HG03432 (cell line): Measurements from ENCODE around the gene SKI.

ENCODE experiments used
- ATAC-seq: cut with Tn5 transposase; IDR thresholded peaks from one replicate; pipeline ENCODE4 v1.9.1; 2021; ENCODE audit warnings: mild to moderate bottlenecking, moderate library complexity; ENCODE audit not compliant: unreplicated experiment

Gene SKI

DNA sequence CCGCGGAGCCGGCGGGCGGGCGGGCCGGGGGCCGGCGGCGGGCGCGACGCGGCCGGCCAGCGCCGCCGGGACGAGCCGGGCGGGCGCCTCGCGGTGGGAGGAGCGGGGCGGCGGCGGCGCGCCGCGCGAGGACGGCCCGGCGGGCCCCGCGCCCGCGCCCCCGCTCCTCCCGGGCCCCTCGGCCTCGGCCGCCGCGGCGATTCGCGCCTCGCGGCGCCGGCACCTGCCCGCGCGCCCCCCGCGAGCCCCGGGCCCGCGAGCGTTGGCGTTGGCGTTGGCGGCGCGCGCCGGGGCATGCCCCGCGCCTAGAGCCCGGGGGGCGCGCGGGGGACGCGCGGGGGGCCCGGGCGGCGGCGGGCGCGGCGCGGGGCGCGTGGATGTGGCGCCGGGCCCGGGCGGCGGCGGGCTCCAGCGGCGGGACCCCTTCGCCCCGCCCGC lies at the start of gene SKI:
SKI (plus strand) TSS at position 163 of the 438 bp plus-strand sequence. CDS start 448 bp downstream, outside the sequence.
- ATAC-seq, result no peak

DNA sequence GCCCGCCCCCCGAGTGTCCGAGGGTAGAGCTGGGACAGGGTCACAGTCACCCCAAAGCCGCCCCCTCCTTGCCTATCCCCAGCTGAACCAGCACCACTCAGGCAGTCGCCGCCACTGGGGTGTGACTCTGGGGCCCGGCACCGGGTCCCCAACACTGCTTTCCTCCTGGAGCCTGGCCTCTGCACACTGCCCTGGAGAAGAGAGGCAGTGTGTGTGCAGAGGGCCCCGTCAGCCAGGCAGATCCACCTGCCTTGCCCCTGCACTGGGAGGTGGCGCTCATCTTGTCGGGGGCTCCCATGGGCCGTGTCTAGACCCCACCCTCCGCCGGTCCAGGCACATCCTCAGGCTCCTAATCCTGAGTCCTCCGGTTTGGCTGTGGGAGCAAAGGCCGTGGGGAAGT lies 49.2 kb upstream of the SKI start:
- no peak for ATAC-seq

- ATAC-seq, result no peak
Observed at GRCh38 chr1:2179283-2180013, 48.7 kb upstream of the SKI start.

DNA sequence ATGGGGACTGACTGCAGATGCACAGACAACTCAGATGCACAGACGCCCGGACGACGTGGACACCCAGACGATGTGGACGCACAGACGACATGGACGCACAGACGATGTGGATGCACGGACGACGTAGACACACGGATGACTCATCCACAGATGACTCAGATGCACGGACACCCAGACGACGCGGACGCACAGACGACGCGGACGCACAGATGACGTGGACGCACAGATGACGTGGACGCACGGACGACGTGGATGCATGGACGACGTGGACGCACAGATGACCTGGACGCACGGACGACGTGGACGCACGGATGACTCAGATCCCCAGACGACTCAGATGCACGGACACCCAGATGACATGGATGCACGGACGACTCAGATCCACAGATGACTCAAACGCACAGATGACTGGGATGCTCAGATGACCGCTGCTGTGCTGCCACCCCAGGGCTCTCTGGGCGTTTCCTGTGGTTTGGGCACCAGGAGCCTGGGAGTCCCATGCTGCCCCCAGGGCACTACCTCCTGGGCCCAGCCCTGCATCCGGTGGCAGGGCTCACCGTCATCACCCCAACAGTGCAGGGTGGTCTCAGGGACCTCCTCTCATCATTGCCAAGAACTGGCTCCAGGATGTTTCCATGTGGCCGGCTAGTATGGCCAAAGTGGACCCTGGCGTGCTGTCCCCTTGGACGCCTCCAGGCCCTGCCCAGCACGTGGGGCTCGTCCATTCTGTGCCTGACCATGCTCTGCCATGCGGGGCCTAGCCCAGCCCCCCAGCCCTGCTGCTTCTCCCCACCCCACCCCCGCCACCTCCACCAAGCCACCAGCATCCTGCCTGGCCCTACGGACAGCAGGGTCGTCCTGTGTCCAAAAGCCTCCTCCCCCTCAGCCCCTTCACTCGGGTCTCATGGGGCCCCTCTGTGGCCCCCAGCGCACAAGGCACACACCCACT lies 47.5 kb upstream of the SKI start:
- ATAC-seq, result no peak

- no peak for ATAC-seq
Observed at GRCh38 chr1:2181271-2181670, 46.8 kb upstream of the SKI start.

- ATAC-seq, result no peak
Observed at GRCh38 chr1:2181752-2182151, 46.4 kb upstream of the SKI start.

GRCh38 chr1:2182376-2182775 lies 45.7 kb upstream of the SKI start:
- no peak for ATAC-seq

GRCh38 chr1:2183937-2184334 lies 44.2 kb upstream of the SKI start:
- ATAC-seq, result no peak

DNA sequence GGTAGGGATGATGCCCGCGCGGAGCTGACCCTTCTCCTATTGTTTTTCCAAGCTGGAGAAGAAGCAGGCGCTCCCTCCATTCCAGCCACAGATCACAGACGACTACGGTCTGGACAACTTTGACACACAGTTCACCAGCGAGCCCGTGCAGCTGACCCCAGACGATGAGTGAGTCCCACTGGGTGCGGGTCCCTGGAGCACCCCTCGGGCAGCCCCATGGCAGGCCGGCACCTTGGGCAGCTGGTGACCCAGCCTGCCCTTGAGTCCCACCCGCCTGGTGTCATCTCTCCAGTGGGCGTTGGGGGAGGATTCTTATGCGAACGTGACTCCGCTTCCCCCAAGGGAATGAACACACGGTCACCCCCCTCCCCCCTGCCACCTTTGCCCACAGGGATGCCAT lies 43.6 kb upstream of the SKI start:
- no peak for ATAC-seq

- no peak for ATAC-seq
Observed at GRCh38 chr1:2184934-2185333, 43.2 kb upstream of the SKI start.

GRCh38 chr1:2185880-2186855 lies 42.0 kb upstream of the SKI start:
- no peak for ATAC-seq

- no peak for ATAC-seq
Observed at GRCh38 chr1:2186901-2187300, 41.2 kb upstream of the SKI start.

DNA sequence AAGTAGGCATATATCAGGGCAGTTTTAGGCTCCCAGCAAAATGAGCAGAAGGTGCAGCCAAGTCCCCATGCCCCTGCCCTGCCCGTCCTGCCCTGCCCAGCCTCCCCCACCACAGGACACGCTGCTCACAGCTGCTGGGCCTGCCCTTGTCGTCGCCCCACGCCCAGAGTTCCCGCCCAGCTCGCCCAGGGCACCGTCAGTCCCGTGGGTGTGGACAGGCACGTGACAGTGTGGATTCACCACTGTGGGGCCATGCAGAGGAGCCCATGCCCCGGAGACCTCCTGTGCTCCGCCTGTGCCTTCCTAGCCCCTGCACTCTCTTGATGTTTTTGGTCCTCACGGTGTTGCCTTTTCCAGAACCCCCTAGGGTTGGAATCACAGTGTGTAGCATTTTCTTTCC lies 40.5 kb upstream of the SKI start:
- no peak for ATAC-seq

GRCh38 chr1:2188336-2188735 lies 39.8 kb upstream of the SKI start:
- ATAC-seq, result no peak

GRCh38 chr1:2189459-2190425 lies 38.4 kb upstream of the SKI start:
- no peak for ATAC-seq

DNA sequence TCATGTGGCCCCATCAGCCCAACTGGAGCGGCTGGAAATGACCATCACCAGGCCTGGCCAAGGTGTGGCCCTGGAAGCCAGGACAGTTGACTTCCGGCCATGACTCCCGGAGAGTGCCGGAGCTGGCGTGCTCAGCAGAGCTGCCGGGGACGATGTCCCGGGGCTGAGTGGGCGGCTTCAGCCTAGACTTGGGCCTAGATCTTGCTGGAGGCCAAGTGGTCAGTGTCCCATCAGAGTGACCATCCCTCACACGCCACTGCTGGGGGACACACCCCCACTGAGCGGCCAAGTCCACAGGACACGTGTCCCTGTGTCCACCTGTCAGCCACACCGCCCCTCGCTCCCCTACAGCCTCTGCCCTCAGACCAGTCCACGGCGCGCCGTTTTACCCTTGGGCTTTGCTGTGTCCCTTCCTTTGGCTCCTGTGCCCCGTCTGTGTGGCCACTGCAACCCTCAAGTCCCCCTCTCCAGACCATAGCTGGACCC lies 37.6 kb upstream of the SKI start:
- ATAC-seq, result no peak

DNA sequence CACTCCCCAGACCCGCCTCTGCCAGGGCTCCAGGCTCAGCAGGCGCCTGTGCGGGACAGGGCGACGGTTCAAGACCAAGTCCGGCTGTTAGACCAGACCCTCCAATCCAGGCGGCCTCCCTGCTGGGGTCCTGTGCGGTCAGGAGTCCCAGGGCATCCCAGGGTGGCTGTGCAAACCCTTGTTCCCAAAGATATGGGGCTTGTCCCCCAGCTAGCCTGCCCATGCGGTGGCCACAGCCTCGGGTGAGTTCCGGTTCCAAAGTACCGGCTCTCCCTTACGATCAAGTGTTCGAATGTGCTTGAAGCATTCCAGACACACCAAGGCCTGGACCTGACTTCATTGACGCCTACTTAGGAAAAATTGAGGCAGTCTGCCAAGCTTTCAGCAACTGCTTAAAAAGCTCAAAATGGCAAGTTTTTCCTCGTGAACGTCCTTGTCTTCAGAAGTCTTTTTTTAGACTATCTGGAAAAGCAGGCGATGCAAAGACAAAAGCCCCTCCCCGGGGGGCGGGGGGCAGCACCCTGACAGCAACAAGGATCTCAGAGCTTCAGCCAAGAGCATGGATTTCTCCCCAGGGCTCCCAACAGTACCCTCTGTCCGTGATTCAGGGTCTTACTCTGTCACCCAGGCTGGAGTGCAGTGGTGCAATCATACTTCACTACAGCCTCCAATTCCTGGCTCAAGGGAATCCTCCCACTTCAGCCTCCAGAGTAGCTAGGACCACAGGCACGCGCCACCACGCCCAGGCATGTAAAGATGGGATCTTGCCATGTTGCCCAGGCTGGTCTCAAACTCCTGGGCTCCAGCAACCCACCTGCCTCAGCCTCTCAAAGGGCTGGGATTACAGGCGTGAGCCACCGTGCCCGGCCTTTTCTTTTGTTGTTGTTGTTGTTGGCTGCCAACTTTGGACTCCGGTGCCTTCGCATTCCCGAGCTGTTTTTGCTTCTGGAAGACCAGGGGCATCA lies 35.8 kb upstream of the SKI start:
- ATAC-seq, result no peak

DNA sequence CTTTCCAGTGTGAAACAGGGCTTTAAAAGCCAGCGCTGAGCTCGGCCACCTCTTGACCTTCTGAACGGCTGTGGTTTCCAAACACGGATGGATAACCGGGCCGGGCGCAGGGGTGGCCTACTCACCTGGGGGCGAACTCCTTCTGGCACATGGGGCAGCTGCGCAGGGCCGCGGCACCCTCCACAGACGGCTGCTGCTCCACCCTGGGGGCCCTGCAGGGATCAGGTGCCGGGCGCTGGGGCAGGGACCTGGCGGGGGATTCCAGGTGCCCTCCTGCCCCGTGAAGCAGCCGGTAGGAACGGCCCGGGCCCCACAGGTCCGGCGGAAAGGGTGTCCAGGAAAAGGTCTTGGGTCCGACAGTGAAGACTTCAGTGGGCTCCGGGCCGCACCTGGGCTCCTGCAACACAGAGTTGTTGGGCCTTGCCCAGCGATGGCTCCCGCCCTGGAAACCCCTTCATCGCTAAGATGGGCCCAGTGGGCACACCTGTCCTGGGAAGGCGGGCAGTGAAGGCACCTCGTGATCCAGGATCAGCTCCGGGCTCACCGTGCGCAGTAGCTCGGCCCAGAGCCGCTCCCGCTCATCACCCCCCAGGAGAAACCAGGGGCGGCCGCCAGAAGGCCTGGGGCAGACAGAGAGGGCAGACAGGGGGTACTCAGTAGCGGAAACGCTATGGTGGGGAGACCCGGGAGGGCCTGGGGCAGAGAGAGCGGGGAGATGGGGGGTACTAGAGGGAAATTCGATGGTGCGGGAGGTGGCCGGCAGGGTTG lies 34.4 kb upstream of the SKI start:
- ATAC-seq, result no peak
